ENCODE measurements around the gene SPATA21. TPM values are rescaled to one million over a fixed set of nuclear protein-coding genes. Genes with fewer than 3 reads are reported as not detected.
A peak's percentile ranks its signal among the peaks of the same experiment; 100 is the strongest.

SPATA21 gene
- total and polyA plus RNA-seq, 10 of the 15 experiments (the other 5 are each of a cell fraction or from before 2014, with no cell fraction given): 0.05 to 1.1 (median 0.24) TPM; not detected in 1

GRCh38 chr1:16351994-16352841, 85.0 kb downstream of the SPATA21 start, which contains the start of gene FBXO42 (continued):
- peak; percentile 96 for TF ChIP-seq YY1 (IDR thresholded peaks at IDR 0.05; ENCODE audit: low read depth, low read length)
- peak; percentile 81 for TF ChIP-seq TCF12 (IDR thresholded peaks at IDR 0.05; ENCODE audit: low read depth, low read length)
- 0 out of 2 replicates have a peak, but pooled peaks have one; percentile 14 for TF ChIP-seq HDGF (IDR thresholded peaks at IDR 0.05)

- in situ Hi-C loops (cut with MboI): no loop called here
- CTCF ChIA-PET: interaction anchor here (0.7 to 5.0 kb wide), 9 partner anchors 13 to 272 kb away, joined by 3 to 85 read pairs (median 4); no protein-coding TSS in a partner anchor
- H3K79me2 ChIP-seq (ENCODE audit: control insufficient read depth, insufficient read depth, low read length): peaks cover 54% of the 10 kb centered on the region
- FAIRE-seq: no peak
- H3K9ac ChIP-seq (ENCODE audit: control insufficient read depth, insufficient read depth, low read length): peak overlapping the region; percentile 87
- peak overlapping the region; percentile 84 for H3K27ac ChIP-seq (ENCODE audit: control insufficient read depth, insufficient read depth)
- SMC1A ChIA-PET (ENCODE audit: uncharacterized antibody, unreplicated experiment): interaction anchor here (0.8 to 5.6 kb wide), 6 partner anchors 8 to 89 kb away, joined by 3 to 43 read pairs (median 4); partner anchors contain the start of genes NECAP2 and SZRD1
- under 1% methylated on average over 20 of the region's 20 CpGs for WGBS (ENCODE audit: insufficient coverage, insufficient replicate concordance, low lambda C conversion rate, missing lambda C conversion rate)
- no peaks in the 10 kb centered on the region; the same call in 1 of the 2 replicates for H4K20me1 ChIP-seq (ENCODE audit: control insufficient read depth, insufficient read depth)
- ATAC-seq: no peak
- peak overlapping the region; percentile 96 for H2AFZ ChIP-seq (ENCODE audit: control insufficient read depth, low read depth, low read length)
- H3K4me3 ChIP-seq: peak overlapping the region; percentile 93
- no peak for DNase-seq (ENCODE audit: low read depth, low spot score)
- H3K4me2 ChIP-seq (ENCODE audit: control insufficient read depth, insufficient read depth): peak overlapping the region; percentile 64
- H3K27me3 ChIP-seq (replicated peaks in 1 of 2; ENCODE audit: control insufficient read depth in 2 of 2, insufficient read depth in 2 of 2, low read length in 1 of 2): no peaks in the 10 kb centered on the region
- H3K9me3 ChIP-seq (replicated peaks; ENCODE audit: control insufficient read depth, insufficient read depth, low read length): no peaks in the 10 kb centered on the region
- intact Hi-C loops (cut with micrococcal nuclease; ENCODE audit: unreplicated experiment): no loop called here
- BruUV-seq (replicated peaks): no TSS peak
- H3K4me1 ChIP-seq (ENCODE audit: control insufficient read depth, insufficient read depth, low read length): 0 out of 2 replicates have a peak, but pooled peaks cover 4% of the 10 kb centered on the region
- RAD21 ChIA-PET (ENCODE audit: unreplicated experiment): interaction anchor here (3.9 kb wide), 1 partner anchor 13 kb away, joined by 31 read pairs; no protein-coding TSS in a partner anchor
- TF ChIP-seq FOS (IDR thresholded peaks at IDR 0.05; ENCODE audit: borderline replicate concordance, extremely low read depth, insufficient read length) (no peak), IRF4 (IDR thresholded peaks at IDR 0.05; ENCODE audit: low read depth, low read length) (no peak), RAD51 (IDR thresholded peaks at IDR 0.05) (no peak), SPI1 (IDR thresholded peaks at IDR 0.05; ENCODE audit: borderline replicate concordance, insufficient read depth, low read depth, low read length) (no peak), IKZF1 (conservative IDR thresholded peaks at IDR 0.05) (no peak), ZNF687 (IDR thresholded peaks at IDR 0.05) (no peak), IKZF2 (IDR thresholded peaks at IDR 0.05) (no peak)
- TF ChIP-seq, protein P1, sequence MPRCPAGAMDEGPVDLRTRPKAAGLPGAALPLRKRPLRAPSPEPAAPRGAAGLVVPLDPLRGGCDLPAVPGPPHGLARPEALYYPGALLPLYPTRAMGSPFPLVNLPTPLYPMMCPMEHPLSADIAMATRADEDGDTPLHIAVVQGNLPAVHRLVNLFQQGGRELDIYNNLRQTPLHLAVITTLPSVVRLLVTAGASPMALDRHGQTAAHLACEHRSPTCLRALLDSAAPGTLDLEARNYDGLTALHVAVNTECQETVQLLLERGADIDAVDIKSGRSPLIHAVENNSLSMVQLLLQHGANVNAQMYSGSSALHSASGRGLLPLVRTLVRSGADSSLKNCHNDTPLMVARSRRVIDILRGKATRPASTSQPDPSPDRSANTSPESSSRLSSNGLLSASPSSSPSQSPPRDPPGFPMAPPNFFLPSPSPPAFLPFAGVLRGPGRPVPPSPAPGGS (IDR thresholded peaks at IDR 0.05; ENCODE audit: borderline replicate concordance, insufficient read depth, low read depth, low read length, poor library complexity, severe bottlenecking): no peak
- H3K36me3 ChIP-seq (ENCODE audit: control insufficient read depth in 2 of 2, insufficient read depth in 2 of 2, low read length in 1 of 2): no peaks in the 10 kb centered on the region
- POLR2A ChIA-PET: interaction anchor here (0.7 to 4.1 kb wide), 6 partner anchors 12 to 57 kb away, joined by 3 to 21 read pairs (median 4); partner anchors contain the start of gene SZRD1
Observed at GRCh38 chr1:16351456-16351993, 85.7 kb downstream of the SPATA21 start.

Measured in GM12878 (cell line).